Measurements from ENCODE around the gene MRPS12. TPM values are rescaled to one million over a fixed set of nuclear protein-coding genes. Genes with fewer than 3 reads are reported as not detected.
A peak's percentile ranks its signal among the peaks of the same experiment; 100 is the strongest.

MRPS12 gene
- total and polyA plus RNA-seq, 9 of the 15 experiments (the other 6 are each of a cell fraction or from before 2014, with no cell fraction given): 8.1 to 174 (median 52.0) TPM

DNA sequence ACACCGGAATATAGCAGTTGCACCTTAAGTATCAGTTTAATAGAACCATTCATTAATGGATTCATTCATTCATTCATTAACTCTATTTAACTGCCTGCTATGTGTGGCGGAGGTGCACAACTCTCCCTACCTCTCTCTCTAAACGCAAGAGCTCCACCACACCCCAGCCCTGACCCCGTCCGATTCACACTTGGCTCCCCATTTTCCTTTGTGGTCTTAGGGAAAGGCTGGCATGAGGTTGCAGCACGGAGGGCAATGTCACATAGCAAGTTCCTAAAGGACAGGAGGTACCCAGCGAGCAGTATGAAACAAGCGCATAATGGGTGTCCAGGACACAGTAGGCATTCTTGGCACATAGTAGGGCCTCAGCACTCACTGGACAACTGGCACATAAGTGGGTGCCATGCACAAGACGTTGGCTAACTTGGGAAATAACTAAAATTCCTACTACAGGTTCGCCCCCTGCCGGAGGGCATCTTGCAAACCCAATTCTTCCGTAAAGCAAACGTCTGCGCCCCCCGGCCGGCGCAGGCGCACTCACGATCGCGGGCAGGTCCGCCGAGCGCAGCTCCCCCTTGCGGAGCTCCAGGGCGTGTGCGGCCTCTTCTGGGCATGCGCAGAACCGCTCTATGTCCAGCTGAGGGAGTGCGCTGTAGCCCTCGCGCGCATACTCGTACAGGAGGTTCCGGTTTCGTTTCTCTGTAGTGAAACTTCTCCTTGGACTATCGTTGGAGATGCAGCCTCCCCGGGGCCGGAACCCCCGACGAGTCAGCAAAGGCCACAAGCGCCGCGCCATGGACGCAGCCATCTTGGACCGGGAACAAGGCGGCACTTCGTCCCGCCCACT lies 592 bp upstream of the MRPS12 start, which contains the start of gene SARS2 (continued):
- TF ChIP-seq TCF7 (IDR thresholded peaks at IDR 0.05; ENCODE audit: borderline replicate concordance) (0 out of 2 replicates have a peak, but pooled peaks have one; percentile 54), ATF1 (CRISPR knock-in tag; IDR thresholded peaks at IDR 0.05) (no peak), ATF1 (tag; IDR thresholded peaks at IDR 0.05) (no peak), SREBF1 (IDR thresholded peaks at IDR 0.05; ENCODE audit: borderline replicate concordance, low read depth, low read length) (0 out of 2 replicates have a peak, but pooled peaks have one; percentile 18), MEF2D (tag; conservative IDR thresholded peaks at IDR 0.05; ENCODE audit: low read depth) (peak; percentile 59; the same call in 1 of the 2 replicates), POLR2AphosphoS2 (IDR thresholded peaks at IDR 0.05; ENCODE audit: low read length) (no peak), ESRRA (IDR thresholded peaks at IDR 0.05; ENCODE audit: borderline replicate concordance, low read depth) (peak; percentile 70), HDAC1 (IDR thresholded peaks at IDR 0.05) (peak in 1 of 2 experiments; percentile 83; a peak in 2 of 4 replicates), CBX5 (IDR thresholded peaks at IDR 0.05; ENCODE audit: borderline replicate concordance, low read depth) (no peak), PCBP2 (IDR thresholded peaks at IDR 0.05; ENCODE audit: low read depth, low read length, poor library complexity, severe bottlenecking) (no peak), HNRNPLL (IDR thresholded peaks at IDR 0.05; ENCODE audit: low read depth, low read length, poor library complexity, severe bottlenecking) (peak; percentile 50), RCOR1 (IDR thresholded peaks at IDR 0.05; ENCODE audit: borderline replicate concordance in 1 of 2, low read depth in 2 of 2, low read length in 2 of 2) (peak; percentile 36 to 62; a peak in 1 of 4 replicates), JUND (IDR thresholded peaks at IDR 0.05; ENCODE audit: borderline replicate concordance, low read depth, low read length) (peak; percentile 60), JUND (tag; IDR thresholded peaks at IDR 0.05; ENCODE audit: borderline replicate concordance, low read depth, low read length) (peak; percentile 41; the same call in 2 of the 3 replicates), L3MBTL2 (IDR thresholded peaks at IDR 0.05) (no peak), ZSCAN32 (CRISPR knock-in tag; IDR thresholded peaks at IDR 0.05) (no peak), KAT7 (CRISPR knock-in tag; IDR thresholded peaks at IDR 0.05; ENCODE audit: borderline replicate concordance) (0 out of 2 replicates have a peak, but pooled peaks have one; percentile 51), AFF4 (CRISPR knock-in tag; IDR thresholded peaks at IDR 0.05) (no peak; the same call in 1 of the 2 replicates), RAD21 (CRISPR knock-in tag; conservative IDR thresholded peaks at IDR 0.05 in 1 of 2, IDR thresholded peaks at IDR 0.05 in 1 of 2) (peak; percentile 81 to 83), ZFP1 (CRISPR knock-in tag; IDR thresholded peaks at IDR 0.05) (no peak), ZNF311 (CRISPR knock-in tag; IDR thresholded peaks at IDR 0.05) (no peak), TBP (optimal IDR thresholded peaks at IDR 0.05; ENCODE audit: low read depth, low read length) (peak; percentile 95), LCOR (CRISPR knock-in tag; IDR thresholded peaks at IDR 0.05) (peak; percentile 38; the same call in 1 of the 2 replicates), GATAD2A (IDR thresholded peaks at IDR 0.05) (peak; percentile 77; the same call in 1 of the 2 replicates), RBBP5 (IDR thresholded peaks at IDR 0.05; ENCODE audit: borderline replicate concordance, insufficient read depth, low read length, poor library complexity, severe bottlenecking) (peak; percentile 97)
